GM12801 (cell line): ENCODE results near the gene OTOP2.

Experiments used
- CTCF ChIP-seq: IDR thresholded peaks from one replicate; pipeline ENCODE4 v1.5.1; 2011; ENCODE audit warnings: control low read depth; ENCODE audit not compliant: insufficient read length; ENCODE audit errors: extremely low read depth

OTOP2 gene

DNA sequence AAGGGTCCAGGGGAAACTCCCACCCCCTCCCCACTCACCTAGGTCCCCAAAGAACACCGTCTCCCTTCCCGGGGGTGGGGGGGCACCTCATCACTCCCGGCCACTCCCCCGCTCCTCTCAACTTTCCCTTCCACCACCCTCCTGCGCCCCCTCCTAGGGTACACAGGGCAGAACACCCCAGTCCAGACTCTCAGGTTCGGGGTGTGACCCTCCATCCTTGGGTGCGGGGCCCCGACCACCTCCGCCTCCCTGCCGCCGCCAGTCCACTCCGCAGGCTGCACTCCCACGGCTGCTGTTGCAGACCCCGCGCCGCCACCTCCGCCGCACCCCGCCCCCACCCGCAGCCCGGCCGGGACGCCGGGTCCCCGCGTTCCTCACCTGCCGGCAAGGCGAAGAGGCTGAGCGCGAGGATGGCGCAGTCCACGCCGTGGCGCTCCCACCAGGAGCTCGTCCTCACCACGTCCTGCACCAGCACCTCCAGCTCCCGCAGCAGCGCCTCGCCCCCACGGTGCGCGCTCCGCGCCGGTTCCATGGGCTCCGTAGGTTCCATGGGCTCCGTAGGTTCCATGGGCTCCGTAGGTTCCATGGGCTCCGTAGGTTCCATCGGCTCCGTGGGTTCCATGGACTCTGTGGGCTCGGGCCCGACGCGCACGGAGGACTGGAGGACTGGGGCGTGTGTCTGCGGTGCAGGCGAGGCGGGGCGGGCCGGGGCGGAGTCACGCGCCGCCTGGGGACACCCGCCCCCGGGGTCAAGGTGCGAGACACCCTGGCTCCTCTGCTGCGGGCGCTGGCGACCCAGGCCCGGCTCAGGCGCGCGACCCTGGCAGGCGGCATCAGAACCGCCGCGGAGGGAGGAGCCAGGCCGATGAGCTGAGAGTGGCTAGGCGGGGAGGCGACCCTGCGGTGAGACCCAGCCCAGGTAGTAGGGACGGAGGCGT lies 30.8 kb upstream of the OTOP2 start, which contains the start of gene FADS6:
TSS of gene FADS6 (minus strand) at position 660 of the 938 bp plus-strand sequence. CDS start at position 622, 38 bp downstream.
- TF ChIP-seq CTCF: no peak

- no peak for TF ChIP-seq CTCF
These were observed 30.0 kb upstream of the OTOP2 start for GRCh38 chr17:74893936-74894671.

DNA sequence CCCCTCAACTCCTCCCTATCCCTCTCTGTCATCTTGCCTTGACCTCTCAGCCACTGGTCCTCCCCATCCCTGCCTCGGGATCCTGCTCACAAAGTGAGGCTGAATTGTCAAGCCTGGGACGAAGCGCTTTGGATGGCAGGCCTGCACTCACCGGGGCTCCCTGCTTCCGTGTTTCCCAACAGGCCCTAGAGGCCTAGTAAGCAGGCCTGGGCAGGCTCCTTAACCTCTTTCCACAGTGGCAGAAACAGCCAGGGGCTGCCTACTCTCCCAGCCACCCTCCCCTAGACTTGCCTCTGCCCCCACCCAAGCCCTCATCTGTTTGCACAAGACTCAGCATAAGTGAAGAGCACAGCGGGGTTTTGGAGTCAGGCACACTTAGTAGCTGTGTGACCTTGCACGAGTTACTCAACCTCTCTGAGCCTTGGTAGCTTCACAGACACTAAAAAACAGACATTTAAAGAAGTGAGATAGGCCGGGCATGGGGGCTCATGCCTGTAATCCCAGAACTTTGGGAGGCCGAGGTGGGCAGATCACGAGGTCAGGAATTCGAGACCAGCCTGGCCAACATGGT lies 25.6 kb upstream of the OTOP2 start:
- TF ChIP-seq CTCF: no peak

DNA sequence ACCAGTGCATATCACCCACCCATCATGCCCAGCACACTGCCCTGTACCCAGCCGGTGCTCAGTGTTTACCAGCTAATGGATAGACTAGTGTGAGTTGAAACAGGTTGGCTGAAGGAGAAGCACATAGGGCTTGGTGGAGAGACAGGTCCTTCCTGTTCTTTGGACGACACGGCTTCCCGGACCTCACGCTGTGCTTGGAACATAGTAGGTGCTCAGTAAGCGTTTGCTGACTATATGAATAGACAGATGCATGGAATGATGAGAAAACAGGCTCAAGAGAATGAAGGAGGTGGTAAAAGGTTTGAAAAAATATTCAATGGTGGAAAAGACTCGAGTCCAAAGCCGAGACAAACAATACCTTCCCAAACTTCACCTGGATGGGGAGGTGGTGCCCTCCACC lies 23.9 kb upstream of the OTOP2 start:
- no peak for TF ChIP-seq CTCF

DNA sequence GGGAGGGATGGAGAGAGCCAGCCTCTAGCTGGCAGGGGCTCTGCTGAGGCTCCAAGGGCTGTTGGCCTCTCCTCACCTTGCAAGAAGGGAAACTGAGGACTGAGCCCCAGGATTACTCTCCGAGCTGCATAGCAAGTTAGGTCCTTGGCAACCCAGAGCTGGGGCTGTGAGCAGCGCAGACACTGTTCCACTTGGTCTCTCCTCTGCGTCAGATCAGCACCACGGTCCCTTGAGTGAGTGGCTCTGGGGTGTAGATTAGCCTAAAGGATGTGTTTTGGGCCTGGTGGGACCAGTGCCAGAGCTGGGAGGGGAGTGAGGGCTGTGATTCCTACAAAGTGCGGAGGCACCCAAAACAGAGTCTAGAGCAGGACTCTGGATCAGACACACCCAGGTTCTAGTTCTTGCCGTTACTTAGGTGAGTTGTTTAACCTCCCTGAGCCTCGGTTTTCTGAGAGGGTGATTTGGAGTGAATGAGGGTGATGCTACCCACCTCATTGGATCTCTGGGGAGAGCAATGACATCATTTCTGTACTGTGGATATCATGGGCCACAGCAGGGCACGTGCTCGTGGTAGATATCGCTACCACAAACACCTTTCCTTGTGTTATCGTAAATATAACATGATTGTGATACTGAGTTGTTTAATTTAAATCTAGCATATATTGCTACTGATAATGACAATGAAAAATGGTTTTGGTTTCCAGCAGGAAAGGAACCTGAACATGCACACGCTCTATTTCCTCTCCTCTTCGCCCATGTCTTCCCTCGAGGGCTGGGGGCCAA lies 22.5 kb upstream of the OTOP2 start:
- TF ChIP-seq CTCF: no peak

GRCh38 chr17:74903034-74903433 lies 21.0 kb upstream of the OTOP2 start:
- no peak for TF ChIP-seq CTCF
